SH-SY5Y (cell line): ENCODE data around the gene GPR42.

ENCODE experiments used
- GATA2 ChIP-seq: IDR thresholded peaks from 2 replicates; pipeline ENCODE4 v1.6.1; 2011; ENCODE audit warnings: mild to moderate bottlenecking, low read depth, low read length
- GATA3 ChIP-seq: IDR thresholded peaks from 2 replicates; pipeline ENCODE4 v1.6.1; 2011; ENCODE audit warnings: low read depth, mild to moderate bottlenecking, low read length, moderate library complexity

Gene GPR42

DNA sequence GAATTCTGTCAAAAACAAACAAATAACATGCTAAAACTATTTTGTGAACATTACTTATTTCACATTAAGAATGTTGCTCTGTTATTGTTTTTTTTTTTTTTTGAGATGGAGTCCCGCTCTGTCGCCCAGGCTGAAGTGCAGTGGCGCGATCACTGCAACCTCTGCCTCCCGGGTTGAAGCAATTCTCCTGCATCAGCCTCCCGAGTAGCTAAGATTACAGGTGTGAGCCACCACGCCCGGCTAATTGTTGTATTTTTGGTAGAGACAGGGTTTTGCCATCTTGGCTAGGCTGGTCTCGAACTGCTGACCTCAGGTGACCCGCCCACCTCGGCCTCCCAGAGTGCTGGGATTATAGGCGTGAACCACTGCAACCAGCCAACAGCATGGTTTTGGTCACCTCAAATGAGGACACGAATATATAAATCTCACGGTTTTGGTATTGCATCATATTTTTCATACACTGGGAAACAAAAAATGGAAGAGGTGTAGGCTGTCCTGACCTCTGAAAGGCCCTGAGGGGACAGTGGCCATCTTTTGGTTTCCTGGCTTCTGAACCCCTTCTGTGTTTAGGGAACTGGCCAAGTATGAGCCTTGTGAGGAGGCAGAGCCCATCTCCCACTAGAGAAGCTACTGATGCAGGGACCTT, 25.5 kb downstream of the GPR42 start:
- no peak for TF ChIP-seq GATA2
- no peak for TF ChIP-seq GATA3

DNA sequence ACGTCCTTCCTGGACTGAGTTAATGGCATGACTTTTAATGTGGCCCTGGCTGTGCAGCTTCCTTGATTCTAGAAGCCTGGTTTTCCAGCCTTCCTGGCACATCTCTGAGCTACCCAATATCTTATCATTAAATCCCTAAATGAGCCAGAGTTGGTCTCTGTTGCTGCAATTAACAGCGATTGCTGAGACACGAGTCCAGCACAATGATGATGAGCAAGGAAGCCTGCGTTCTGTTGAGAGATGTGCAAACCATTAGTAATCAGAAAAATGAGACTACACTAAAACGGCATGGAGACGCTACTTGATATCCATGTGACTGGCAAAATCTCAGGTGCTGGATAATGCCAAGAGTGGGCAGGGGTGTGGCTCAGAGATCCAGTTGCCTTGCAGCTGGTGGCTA, 26.2 kb downstream of the GPR42 start:
- TF ChIP-seq GATA3 = no peak
- no peak for TF ChIP-seq GATA2

DNA sequence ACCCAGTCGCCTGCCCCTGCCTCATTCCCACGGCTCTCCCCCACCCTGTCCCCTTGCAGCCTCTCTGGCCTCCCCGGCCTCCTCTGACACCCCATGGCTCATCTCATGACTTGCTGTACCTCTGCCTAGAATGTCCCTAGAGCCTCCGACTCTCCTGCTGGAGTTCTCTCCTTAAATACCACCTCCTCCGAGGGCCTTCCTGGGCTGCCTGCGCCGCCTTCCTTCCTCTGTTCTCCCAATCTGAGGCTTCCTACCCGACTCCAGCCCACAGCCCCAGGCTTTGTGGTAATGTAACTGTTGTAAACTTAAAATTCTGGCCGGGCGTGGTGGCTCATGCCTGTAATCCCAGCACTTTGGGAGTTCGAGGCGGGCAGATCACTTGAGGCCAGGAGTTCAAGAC, 27.7 kb downstream of the GPR42 start:
- TF ChIP-seq GATA2 (no peak), GATA3 (no peak)

DNA sequence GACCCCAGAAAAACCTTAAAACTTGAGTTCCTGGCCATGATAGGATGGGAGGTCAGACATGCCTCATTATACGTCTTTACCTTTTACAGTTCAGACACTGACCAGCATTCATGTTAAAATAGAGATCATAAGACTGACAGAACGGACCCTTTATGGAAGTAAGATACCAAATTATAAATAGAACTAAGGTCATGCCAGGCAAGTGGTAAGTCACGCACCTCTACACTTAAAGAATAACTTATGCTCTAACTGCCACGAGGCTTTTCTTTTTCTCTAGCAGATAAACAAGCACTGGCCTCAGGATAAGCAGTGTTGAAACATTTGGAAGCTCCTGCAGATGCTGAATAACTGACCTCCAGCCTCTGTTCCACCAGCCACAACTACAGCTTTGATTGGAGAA, 28.4 kb downstream of the GPR42 start:
- TF ChIP-seq GATA3 (no peak), GATA2 (no peak)

DNA sequence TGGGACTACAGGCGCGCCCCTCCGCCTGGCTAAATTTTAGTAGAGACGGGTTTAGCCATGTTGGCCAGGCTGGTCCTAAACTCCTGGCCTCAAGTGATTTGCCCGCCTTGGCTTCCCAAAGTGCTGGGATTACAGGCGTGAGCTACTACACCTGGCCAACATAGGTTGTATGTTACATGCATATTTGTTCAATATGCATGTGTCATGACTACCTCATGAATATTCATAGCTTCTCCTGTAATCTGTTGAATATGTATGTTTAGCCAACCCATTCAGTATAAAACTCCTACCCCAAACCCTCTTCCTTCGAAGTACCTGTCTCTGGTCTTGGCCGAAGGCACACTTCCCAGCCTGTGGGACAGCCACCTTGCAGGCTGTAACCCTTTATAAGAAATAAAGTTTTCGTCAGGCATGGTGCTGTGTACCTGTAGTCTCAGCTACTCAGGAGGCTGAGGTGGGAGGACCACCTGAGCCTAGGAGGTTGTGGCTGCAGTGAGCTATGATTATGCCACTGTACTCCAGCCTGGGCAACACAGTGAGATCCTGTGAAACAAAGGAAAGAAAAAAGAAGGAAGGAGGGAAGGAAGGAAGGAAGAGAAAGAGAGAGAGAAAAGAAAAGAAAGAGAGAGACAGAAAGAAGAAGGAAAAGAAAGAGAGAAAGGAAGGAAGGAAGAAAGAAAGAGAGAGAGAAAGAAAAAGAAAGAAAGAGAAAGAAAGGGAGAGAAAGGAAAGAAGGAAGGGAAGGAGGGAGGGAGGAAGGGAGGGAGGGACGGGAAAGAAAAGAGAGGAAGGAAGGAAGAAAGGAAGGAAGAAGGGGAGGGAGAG, 29.3 kb downstream of the GPR42 start:
- no peak for TF ChIP-seq GATA2

DNA sequence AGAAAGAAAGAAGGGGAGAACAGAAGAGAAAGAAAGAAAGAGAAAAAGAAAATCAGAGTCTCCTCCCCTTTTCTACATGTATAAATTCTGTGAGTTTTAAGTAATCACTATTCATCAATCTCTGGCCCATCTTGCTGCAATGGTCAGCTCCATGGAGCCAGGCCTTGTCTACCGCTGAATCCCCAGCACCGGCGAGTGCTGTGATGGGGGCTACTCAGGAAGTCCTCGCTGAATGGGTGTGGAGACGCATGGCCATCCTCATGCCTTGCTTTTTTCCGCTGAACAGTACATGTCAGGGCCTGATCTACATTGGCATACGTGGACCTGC, 29.9 kb downstream of the GPR42 start:
- TF ChIP-seq GATA2 (no peak), GATA3 (no peak)

DNA sequence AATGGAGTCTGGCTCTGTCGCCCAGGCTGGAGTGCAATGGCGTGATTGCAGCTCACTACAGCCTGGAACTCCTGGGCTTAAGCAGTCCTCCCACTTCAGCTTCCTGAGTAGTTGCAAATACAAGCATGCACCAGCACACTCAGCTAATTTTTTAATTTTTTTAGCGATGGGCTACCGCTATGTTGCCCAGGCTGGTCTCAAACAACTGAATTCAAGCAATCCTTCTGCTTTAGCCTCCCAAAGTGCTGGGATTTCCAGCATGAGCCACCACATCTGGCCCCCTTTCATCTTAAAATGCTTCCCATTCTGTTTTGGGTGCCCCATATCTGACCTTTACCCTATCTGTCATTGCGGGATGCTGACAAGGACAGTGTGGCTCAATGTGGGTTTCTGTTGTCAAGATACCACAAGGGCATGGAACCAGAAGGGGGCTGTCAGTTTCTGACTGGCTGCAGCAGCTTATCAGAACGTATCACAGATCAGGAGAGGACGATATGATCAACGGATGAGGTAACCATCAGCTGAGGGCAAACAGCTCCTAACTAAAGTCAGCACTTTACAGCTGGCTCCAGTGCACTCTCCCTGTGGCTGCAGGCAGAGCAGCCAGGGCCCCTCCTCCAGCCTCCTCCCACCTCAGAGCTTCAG, 32.4 kb downstream of the GPR42 start:
- no peak for TF ChIP-seq GATA3
- no peak for TF ChIP-seq GATA2

DNA sequence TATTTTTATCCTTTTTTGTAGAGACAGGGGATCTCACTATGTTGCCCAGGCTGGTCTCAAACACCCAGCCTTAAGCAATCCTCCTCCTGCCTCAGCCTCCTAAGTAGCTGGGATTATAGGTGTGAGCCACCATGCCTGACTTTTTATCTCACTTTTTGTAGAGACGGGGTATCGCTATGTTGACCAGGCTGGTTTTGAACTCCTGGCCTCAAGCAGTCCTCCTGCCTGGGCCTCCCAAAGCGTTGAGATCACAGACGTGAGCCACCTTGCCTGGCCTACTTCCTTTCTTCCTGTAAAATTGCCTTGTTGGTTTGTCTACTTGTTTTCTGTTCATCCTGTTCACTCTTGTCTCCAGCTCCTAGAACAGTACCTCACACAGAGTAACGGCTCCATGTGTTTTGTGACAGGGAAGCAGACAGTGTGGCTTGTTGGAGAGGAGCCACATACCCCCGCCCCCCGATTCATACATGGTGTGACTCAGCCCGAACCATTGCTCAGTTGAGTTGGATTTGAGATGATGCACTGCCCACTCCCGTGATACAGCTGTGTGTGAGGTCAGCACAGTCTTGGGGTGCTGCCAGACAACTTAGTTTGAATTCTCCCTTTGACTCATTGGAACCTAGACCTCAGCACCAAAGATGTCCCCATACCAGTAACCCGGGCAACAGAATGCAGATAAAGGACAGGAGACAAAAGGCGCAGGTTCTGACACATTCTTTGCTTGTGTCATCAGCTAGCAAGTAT, 34.2 kb downstream of the GPR42 start:
- TF ChIP-seq GATA2 (no peak), GATA3 (no peak)

DNA sequence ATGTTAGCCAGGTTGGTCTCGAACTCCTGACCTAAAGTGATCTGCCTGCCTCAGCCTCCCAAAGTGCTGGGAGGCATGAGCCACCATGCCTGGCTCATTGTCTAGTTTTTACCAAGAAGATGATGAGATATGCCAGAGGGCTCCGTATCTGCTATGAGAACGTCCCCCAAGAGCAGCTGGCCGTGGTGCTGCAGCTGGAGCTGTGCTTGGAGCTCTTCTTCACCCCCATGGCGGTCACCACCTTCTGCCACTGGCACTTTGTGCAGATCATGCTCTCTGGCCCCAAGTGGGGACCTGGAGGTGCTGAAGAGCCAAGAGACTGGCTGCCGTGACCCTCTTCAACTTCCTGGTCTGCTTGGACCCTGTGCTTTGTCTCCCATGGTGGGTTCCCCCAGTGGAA, 36.8 kb downstream of the GPR42 start:
- no peak for TF ChIP-seq GATA2
- TF ChIP-seq GATA3 = no peak

DNA sequence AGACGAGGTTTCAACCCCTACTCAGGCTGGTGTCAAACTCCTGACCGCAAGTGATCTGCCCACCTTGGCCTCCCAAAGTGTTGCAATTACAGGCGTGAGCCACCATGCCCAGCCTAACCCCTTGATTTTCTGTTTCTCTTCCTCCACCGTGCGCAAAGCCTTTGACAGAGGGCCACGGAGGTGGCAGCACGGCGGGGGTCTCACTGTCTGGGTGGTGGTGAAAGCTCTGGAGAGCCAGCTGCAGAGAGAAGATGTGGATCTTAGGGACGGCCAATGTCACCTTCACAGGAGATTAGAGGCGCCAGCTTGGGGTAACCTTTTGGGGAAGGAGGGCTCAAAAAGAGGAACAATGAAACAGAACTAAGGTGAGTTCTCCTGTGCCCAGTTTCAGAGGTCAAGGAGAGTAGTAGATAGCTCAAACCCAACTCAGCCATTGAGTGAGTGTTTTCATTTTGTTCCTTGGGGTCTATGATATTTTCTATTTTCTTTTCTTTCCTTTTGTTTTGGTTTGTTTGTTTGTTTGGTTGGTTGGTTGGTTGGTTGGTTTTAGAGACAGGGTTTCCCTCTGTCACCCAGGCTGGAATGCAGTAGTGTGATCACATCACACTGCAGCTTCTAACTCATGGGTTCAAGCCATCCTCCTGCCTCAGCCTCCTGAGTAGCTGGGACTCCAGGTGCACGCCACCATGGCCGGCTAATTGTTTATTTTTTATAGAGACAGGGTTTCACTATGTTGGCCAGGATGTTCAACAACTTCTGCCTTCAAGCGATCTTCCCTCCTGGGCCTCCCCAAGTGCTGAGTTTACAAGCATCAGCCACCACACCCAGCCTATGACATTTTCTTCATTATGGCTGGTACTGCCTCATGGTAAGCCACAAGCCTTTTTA, 37.7 kb downstream of the GPR42 start:
- TF ChIP-seq GATA2 (no peak), GATA3 (no peak)

DNA sequence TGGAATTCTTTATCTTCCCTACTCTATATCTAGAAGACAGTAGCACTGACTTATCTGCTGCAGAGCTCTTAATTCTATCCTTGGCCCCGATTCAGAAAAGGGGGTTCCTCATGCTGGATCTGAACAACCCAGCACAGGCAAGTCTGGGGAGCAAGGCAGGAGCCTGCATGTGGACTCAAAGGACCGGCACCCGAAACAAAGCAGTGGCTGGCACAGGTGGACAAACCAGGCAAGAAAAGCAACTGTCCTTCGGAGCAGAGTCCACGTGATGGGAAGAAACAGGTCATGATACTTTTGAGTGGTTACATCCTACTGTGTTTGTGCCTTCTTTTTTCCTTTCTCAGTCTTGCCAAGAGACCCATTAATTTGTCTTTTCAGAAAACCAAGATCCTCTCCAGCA, 38.3 kb downstream of the GPR42 start:
- TF ChIP-seq GATA2 = no peak
- no peak for TF ChIP-seq GATA3

DNA sequence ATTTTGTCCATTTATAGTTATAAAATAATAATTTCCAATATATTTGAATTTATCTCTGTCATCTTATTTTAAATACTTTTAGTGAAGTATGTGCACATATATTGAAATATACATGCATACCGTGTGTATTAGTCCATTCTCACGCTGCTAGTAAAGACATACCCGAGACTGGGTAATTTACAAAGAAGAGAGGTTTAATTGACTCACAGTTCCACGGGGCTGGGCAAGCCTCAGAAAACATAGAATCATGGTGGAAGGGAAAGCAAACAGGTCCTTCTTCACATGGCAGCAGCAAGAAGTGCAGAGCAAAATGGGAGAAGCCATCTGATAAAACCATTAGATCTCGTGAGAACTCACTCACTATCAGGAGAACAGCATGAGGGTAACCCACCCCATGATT, 39.6 kb downstream of the GPR42 start:
- TF ChIP-seq GATA2 = no peak
- TF ChIP-seq GATA3 = no peak

DNA sequence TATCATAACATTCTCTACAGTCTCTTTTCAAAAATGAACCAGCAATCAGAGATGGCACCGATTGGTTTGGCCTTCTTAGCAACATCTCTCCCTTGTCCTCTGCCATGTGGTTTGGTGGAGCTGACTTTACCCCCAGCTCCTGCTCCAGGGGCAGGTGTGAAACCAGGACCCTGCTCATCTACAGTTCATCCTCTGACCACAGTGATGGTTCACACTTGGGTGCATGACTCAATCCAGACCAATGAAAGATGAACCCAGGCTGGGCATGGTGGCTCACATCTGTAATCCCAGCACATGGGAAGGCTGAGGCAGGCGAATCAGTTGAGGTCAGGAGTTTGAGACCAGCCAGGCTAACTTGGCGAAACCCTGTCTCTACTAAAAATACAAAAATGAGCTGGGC, 43.6 kb downstream of the GPR42 start:
- TF ChIP-seq GATA3 = no peak

DNA sequence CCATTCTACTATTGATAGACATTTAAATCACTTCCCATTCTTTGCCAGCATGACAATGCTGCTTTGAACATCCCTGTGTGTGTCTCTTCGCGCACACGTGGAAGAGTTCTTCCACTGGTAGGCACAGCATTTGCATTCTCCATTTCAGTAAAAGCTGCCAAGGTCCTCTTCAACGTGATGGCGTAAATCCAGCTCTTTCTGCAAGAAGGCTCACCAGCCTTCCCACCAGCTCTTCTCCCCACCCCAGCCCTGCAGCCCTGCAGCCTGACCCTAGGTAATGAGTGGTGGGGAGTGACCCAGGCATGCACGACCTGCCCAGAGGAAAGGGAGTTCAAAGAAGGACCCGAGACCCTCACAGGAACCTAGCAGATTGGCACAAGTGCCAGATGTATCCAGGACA, 45.5 kb downstream of the GPR42 start:
- TF ChIP-seq GATA3 (no peak), GATA2 (no peak)
